ENCODE measurements around the gene VWA3B. TPM values are rescaled to one million over a fixed set of nuclear protein-coding genes. Genes with fewer than 3 reads are reported as not detected.
A peak's percentile ranks its signal among the peaks of the same experiment; 100 is the strongest.

Gene VWA3B
- polyA plus RNA-seq, 2 of the 4 experiments (the other 2 are of a cell fraction), result not detected

DNA sequence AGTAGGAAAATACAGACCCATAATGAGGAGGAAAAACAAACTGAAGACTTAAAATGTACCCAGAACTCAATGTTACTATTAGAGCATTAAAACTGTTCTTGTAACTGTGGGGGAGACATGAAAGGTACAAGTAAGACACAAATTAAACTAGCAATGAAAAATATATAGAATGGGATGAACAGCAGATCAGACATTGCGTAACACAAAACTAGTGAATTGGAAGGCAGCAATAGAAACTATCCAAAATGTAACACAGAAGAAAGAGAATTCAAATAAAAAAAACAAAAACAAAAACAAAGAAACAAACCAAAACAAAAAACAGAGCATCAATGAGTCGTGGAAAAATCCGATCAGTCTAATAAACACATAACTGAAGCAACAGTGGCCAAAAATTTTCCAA is 132.2 kb downstream of the VWA3B start:
- H3K4me1 ChIP-seq, result no peaks in the 10 kb centered on the region
- H3K4me3 ChIP-seq, result no peak overlapping the region
- 75% methylated on average over 3 of the region's 3 CpGs for WGBS (ENCODE audit: missing lambda C conversion rate)
- no peak for FAIRE-seq
- peaks cover 13% of the 10 kb centered on the region for H3K9me3 ChIP-seq
- ChIA-PET CTCF (no interaction called here), POLR2A (no interaction called here)
- no peak overlapping the region for H3K27ac ChIP-seq
- H3K4me2 ChIP-seq, result no peak overlapping the region
- TF ChIP-seq ZNF302 (CRISPR knock-in tag; IDR thresholded peaks at IDR 0.05), result no peak
- TF ChIP-seq CEBPB (IDR thresholded peaks at IDR 0.05), result 0 out of 4 replicates have a peak, but pooled peaks of 1 of the 2 experiments have one; percentile 16
- TF ChIP-seq, protein P1, sequence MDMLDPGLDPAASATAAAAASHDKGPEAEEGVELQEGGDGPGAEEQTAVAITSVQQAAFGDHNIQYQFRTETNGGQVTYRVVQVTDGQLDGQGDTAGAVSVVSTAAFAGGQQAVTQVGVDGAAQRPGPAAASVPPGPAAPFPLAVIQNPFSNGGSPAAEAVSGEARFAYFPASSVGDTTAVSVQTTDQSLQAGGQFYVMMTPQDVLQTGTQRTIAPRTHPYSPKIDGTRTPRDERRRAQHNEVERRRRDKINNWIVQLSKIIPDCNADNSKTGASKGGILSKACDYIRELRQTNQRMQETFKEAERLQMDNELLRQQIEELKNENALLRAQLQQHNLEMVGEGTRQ (IDR thresholded peaks at IDR 0.05), result no peak
- ATAC-seq, result no peak
- DNase-seq (ENCODE audit: low read depth in 1 of 2, low spot score in 1 of 2), result no peak

DNA sequence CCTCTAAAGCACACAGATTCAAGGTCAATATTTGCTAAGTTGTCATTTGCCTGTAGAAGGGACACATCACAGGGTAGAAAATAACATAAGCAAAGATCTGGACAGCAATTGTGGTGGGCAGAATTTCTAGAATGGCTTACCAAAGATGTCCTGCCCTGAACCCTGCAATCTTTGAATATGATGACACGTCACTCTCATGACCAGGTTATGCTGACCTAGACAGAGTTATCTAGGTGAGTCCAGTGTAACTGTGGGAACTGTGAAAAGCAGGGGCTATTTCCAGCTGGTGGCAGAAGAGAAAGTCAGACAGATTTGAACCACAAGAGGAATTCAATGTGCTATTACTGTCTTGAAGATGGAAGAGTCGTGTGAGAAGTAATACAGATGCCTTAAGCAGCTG is 147.0 kb downstream of the VWA3B start:
- FAIRE-seq (no peak), DNase-seq (ENCODE audit: low read depth in 1 of 2, low spot score in 1 of 2) (no peak), ATAC-seq (no peak)
- 27% methylated on average over 2 of the region's 2 CpGs for WGBS (ENCODE audit: missing lambda C conversion rate)
- CTCF ChIA-PET, result no interaction called here
- Histone ChIP-seq H3K4me2 (no peak overlapping the region), H3K27ac (no peak overlapping the region), H3K4me3 (no peak overlapping the region), H3K4me1 (no peaks in the 10 kb centered on the region), H3K9me3 (no peaks in the 10 kb centered on the region)
- POLR2A ChIA-PET, result no interaction called here
- TF ChIP-seq RFX5 (IDR thresholded peaks at IDR 0.05), result no peak
- no peak for TF ChIP-seq EHMT2 (IDR thresholded peaks at IDR 0.05; ENCODE audit: low read depth)
- TF ChIP-seq, protein P2, sequence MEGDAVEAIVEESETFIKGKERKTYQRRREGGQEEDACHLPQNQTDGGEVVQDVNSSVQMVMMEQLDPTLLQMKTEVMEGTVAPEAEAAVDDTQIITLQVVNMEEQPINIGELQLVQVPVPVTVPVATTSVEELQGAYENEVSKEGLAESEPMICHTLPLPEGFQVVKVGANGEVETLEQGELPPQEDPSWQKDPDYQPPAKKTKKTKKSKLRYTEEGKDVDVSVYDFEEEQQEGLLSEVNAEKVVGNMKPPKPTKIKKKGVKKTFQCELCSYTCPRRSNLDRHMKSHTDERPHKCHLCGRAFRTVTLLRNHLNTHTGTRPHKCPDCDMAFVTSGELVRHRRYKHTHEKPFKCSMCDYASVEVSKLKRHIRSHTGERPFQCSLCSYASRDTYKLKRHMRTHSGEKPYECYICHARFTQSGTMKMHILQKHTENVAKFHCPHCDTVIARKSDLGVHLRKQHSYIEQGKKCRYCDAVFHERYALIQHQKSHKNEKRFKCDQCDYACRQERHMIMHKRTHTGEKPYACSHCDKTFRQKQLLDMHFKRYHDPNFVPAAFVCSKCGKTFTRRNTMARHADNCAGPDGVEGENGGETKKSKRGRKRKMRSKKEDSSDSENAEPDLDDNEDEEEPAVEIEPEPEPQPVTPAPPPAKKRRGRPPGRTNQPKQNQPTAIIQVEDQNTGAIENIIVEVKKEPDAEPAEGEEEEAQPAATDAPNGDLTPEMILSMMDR (IDR thresholded peaks at IDR 0.05), result no peak
- TF ChIP-seq, protein P3, sequence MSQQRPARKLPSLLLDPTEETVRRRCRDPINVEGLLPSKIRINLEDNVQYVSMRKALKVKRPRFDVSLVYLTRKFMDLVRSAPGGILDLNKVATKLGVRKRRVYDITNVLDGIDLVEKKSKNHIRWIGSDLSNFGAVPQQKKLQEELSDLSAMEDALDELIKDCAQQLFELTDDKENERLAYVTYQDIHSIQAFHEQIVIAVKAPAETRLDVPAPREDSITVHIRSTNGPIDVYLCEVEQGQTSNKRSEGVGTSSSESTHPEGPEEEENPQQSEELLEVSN (IDR thresholded peaks at IDR 0.05; ENCODE audit: borderline replicate concordance, low read depth), result no peak
- TF ChIP-seq NPAS2 (CRISPR knock-in tag; IDR thresholded peaks at IDR 0.05; ENCODE audit: borderline replicate concordance), result no peak
- TF ChIP-seq, protein P4, sequence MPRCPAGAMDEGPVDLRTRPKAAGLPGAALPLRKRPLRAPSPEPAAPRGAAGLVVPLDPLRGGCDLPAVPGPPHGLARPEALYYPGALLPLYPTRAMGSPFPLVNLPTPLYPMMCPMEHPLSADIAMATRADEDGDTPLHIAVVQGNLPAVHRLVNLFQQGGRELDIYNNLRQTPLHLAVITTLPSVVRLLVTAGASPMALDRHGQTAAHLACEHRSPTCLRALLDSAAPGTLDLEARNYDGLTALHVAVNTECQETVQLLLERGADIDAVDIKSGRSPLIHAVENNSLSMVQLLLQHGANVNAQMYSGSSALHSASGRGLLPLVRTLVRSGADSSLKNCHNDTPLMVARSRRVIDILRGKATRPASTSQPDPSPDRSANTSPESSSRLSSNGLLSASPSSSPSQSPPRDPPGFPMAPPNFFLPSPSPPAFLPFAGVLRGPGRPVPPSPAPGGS (IDR thresholded peaks at IDR 0.05), result no peak
- no peak for TF ChIP-seq FOSL2 (IDR thresholded peaks at IDR 0.05)
- no peak for TF ChIP-seq FOSL2 (CRISPR knock-in tag; IDR thresholded peaks at IDR 0.05)
- TF ChIP-seq KDM1A (IDR thresholded peaks at IDR 0.05; ENCODE audit: low read depth), result no peak
- no peak for TF ChIP-seq SMC3 (IDR thresholded peaks at IDR 0.05)
- TF ChIP-seq, protein P1 (IDR thresholded peaks at IDR 0.05), result no peak
- no peak for TF ChIP-seq EHF (CRISPR knock-in tag; IDR thresholded peaks at IDR 0.05)
- no peak for TF ChIP-seq JUNB (IDR thresholded peaks at IDR 0.05)
- no peak for TF ChIP-seq ZFP36 (IDR thresholded peaks at IDR 0.05; ENCODE audit: borderline replicate concordance, partially characterized antibody)
- TF ChIP-seq KDM5A (IDR thresholded peaks at IDR 0.05), result no peak
- no peak for TF ChIP-seq RCOR1 (IDR thresholded peaks at IDR 0.05; ENCODE audit: low read depth, low read length)

DNA sequence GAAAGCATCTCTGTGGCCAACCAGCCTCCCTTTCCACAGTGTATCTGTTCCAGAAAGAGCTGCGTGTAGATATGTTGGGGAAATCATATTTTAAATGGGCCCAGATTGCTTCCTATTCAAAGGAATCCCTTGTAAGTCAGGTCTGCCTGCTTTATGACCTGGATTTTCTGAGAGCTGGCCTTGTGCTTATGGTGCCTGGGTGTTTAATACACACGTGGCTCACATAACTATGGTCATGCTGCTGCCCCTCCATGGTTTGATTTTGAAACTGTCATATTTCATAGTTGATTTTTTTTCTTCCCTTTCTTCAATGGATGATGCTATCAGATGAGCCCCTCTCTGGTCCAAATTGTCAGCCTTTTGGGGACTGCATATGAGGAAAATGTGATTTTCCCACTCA is 147.8 kb downstream of the VWA3B start:
- 32% methylated on average over 2 of the region's 2 CpGs for WGBS (ENCODE audit: missing lambda C conversion rate)
- Histone ChIP-seq H3K4me1 (no peaks in the 10 kb centered on the region), H3K9me3 (no peaks in the 10 kb centered on the region), H3K4me2 (no peak overlapping the region), H3K4me3 (no peak overlapping the region), H3K27ac (no peak overlapping the region)
- ChIA-PET POLR2A (no interaction called here), CTCF (no interaction called here)
- DNase-seq (ENCODE audit: low read depth in 1 of 2, low spot score in 1 of 2) (no peak), ATAC-seq (no peak), FAIRE-seq (no peak)
- TF ChIP-seq, protein P5, sequence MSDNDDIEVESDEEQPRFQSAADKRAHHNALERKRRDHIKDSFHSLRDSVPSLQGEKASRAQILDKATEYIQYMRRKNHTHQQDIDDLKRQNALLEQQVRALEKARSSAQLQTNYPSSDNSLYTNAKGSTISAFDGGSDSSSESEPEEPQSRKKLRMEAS (IDR thresholded peaks at IDR 0.05), result no peak
- TF ChIP-seq CEBPB (IDR thresholded peaks at IDR 0.05) (no peak), FOSB (CRISPR knock-in tag; IDR thresholded peaks at IDR 0.05) (no peak), TFCP2L1 (CRISPR knock-in tag; IDR thresholded peaks at IDR 0.05) (no peak), EP300 (IDR thresholded peaks at IDR 0.05) (no peak), HEYL (CRISPR knock-in tag; IDR thresholded peaks at IDR 0.05) (no peak), CBX8 (IDR thresholded peaks at IDR 0.05) (no peak), POLR2A (IDR thresholded peaks at IDR 0.05; ENCODE audit: low read length) (no peak), ZFP36 (IDR thresholded peaks at IDR 0.05; ENCODE audit: borderline replicate concordance, partially characterized antibody) (no peak), ZC3H11A (IDR thresholded peaks at IDR 0.05) (no peak), POLR2AphosphoS2 (conservative IDR thresholded peaks at IDR 0.05; ENCODE audit: low read length) (no peak), ESRRA (IDR thresholded peaks at IDR 0.05; ENCODE audit: borderline replicate concordance, low read length) (no peak), JUN (IDR thresholded peaks at IDR 0.05) (no peak), HOXA7 (CRISPR knock-in tag; IDR thresholded peaks at IDR 0.05) (no peak), BHLHE40 (IDR thresholded peaks at IDR 0.05; ENCODE audit: low read depth, low read length) (no peak), CBX2 (IDR thresholded peaks at IDR 0.05; ENCODE audit: borderline replicate concordance, low read depth) (no peak)
- TF ChIP-seq, protein P6, sequence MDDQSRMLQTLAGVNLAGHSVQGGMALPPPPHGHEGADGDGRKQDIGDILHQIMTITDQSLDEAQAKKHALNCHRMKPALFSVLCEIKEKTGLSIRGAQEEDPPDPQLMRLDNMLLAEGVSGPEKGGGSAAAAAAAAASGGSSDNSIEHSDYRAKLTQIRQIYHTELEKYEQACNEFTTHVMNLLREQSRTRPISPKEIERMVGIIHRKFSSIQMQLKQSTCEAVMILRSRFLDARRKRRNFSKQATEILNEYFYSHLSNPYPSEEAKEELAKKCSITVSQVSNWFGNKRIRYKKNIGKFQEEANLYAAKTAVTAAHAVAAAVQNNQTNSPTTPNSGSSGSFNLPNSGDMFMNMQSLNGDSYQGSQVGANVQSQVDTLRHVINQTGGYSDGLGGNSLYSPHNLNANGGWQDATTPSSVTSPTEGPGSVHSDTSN (IDR thresholded peaks at IDR 0.05), result no peak
